Amniotic stem cell (primary cell): ENCODE data around the gene TXNDC2.

Source experiments
- DNase-seq: peaks from one replicate; lab custom pipeline; 2025; lab: John Stamatoyannopoulos, UW

Gene TXNDC2

GRCh38 chr18:9913526-9914333, 28.0 kb downstream of the TXNDC2 start, which contains the start of gene VAPA:
TSS of gene VAPA (plus strand) at chr18:9914016. CDS start at chr18:9914257, 241 bp downstream.
- peak; percentile 86 for DNase-seq

GRCh38 chr18:9914334-9914583, 28.5 kb downstream of the TXNDC2 start:
- no peak for DNase-seq

- DNase-seq, result no peak
Observed at GRCh38 chr18:9914584-9915290, 29.0 kb downstream of the TXNDC2 start.

- no peak for DNase-seq
Observed at GRCh38 chr18:9915291-9916076, 29.7 kb downstream of the TXNDC2 start.

GRCh38 chr18:9916077-9916639, 30.4 kb downstream of the TXNDC2 start:
- no peak for DNase-seq

- DNase-seq, result no peak
Observed at GRCh38 chr18:9916808-9917207, 31.0 kb downstream of the TXNDC2 start.

- DNase-seq, result no peak
Observed at GRCh38 chr18:9918016-9918680, 32.4 kb downstream of the TXNDC2 start.

- no peak for DNase-seq
Observed at GRCh38 chr18:9919564-9920232, 33.9 kb downstream of the TXNDC2 start.

GRCh38 chr18:9922592-9923311, 37.0 kb downstream of the TXNDC2 start:
- DNase-seq, result no peak

- DNase-seq, result no peak
Observed at GRCh38 chr18:9924371-9924943, 38.7 kb downstream of the TXNDC2 start.

- DNase-seq, result no peak
Observed at GRCh38 chr18:9925369-9925768, 39.6 kb downstream of the TXNDC2 start.

- DNase-seq, result no peak
Observed at GRCh38 chr18:9925795-9926194, 40.0 kb downstream of the TXNDC2 start.

GRCh38 chr18:9926223-9926894, 40.6 kb downstream of the TXNDC2 start:
- DNase-seq, result no peak

GRCh38 chr18:9926977-9927376, 41.2 kb downstream of the TXNDC2 start:
- no peak for DNase-seq

- no peak for DNase-seq
Observed at GRCh38 chr18:9927392-9928063, 41.8 kb downstream of the TXNDC2 start.

- no peak for DNase-seq
Observed at GRCh38 chr18:9928646-9929259, 43.0 kb downstream of the TXNDC2 start.

- DNase-seq, result no peak
Observed at GRCh38 chr18:9930299-9930884, 44.6 kb downstream of the TXNDC2 start.

- DNase-seq, result no peak
Observed at GRCh38 chr18:9931146-9931545, 45.4 kb downstream of the TXNDC2 start.
